Colonic mucosa (tissue), 4 donors: ENCODE results near the gene CALN1. TPM values are rescaled to one million over a fixed set of nuclear protein-coding genes. Genes with fewer than 3 reads are reported as not detected.

Experiments used
- DNase-seq: peaks from one replicate; pipeline ENCODE4 v3.0.0-alpha.2; 2020
- H3K27ac ChIP-seq: fragments of 200-600 bp; one replicate; pipeline ENCODE4 v1.8.0; 2021
- H3K27me3 ChIP-seq: fragments of 200-600 bp; one replicate; pipeline ENCODE4 v1.8.0; 2021
- H3K36me3 ChIP-seq: fragments of 200-600 bp; one replicate; pipeline ENCODE4 v1.8.0; 2021
- H3K4me1 ChIP-seq: fragments of 200-600 bp; one replicate; pipeline ENCODE4 v1.8.0; 2021; ENCODE audit warnings: mild to moderate bottlenecking
- H3K4me3 ChIP-seq: fragments of 200-600 bp; one replicate; pipeline ENCODE4 v1.8.0; 2021
- H3K9ac ChIP-seq, 2 donors: one replicate each; pipeline ENCODE4 v1.7.0; 2013; ENCODE audit warnings: control low read depth in 2 of 2, low read depth in 2 of 2, low read length in 2 of 2
- H3K9me3 ChIP-seq: fragments of 200-600 bp; one replicate; pipeline ENCODE4 v1.8.0; 2021
- CTCF ChIP-seq: fragments of 200-600 bp; IDR thresholded peaks from one replicate; pipeline ENCODE4 v1.8.0; 2022; ENCODE audit warnings: antibody characterized with exemption, mild to moderate bottlenecking
- intact Hi-C: fragments of 100-400 bp; cut with DNase I; formaldehyde crosslinking; loops from one replicate; pipeline ENCODE4 v1.14.1; 2022
- total RNA-seq, 2 donors: library from RNA; stranded (reverse); fragmentation: NEBNext Ultra II Directional in 1 of 2; extraction: Animal tissue kit (Norgen Biotek cat#: 25700) in 1 of 2; gene quantifications; one replicate each; pipeline ENCODE4 v1.2.1, GENCODE V29; 2021
- donor health status: healthy.
- donor health status: DM: no; HTN: no; CAD: no.
- donor health status: DM: no; HTN: no; CAD: no.

CALN1 gene
- total RNA-seq, 2 donors from 2014 or later: 0.37 TPM; not detected in 1

DNA sequence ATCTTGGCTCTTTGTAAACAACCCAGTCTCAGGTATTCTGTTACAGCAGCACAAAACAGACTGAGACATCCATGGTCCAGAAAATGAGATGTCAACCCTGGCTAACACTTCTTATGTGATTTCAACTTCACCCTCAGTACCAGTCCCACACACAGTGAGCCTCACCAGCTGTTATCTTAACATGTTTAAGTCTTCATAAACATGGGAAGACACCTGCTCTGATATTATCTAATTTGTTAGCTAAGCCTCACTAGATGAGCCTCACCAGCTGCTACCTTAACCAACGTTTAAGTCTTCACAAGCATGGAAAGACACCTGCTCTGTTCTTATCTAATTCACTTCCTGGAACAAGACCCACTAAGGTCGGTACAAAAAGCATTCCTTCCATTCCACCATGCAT lies 130.8 kb downstream of the CALN1 start:
- Histone ChIP-seq H3K9ac (no peak overlapping the region), H3K4me3 (no peak overlapping the region), H3K9me3 (no peaks in the 10 kb centered on the region), H3K4me1 (no peaks in the 10 kb centered on the region), H3K27me3 (no peaks in the 10 kb centered on the region), H3K27ac (no peak overlapping the region), H3K36me3 (no peaks in the 10 kb centered on the region)
- intact Hi-C loops: no loop called here
- no peak for DNase-seq
- TF ChIP-seq CTCF: no peak

DNA sequence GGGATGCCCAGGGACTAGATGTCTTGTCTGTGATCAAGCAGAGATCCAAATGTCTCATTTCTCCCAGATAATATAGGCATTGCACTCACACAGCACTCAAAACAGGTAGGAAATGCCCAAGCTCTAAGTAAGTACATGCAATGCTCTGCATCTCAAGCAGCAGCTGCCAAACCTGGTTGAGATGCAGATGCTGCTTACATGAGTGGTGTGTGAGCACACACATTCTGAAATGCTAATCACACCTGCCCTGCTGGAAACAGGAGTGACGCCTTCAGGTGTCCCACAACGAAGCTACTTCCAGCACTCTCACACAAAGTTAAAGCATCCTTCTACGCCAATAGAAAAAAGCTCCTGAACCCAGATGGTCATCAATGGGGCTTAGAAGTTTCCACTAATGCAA lies 132.9 kb downstream of the CALN1 start:
- Histone ChIP-seq H3K9me3 (no peaks in the 10 kb centered on the region), H3K4me1 (no peaks in the 10 kb centered on the region), H3K4me3 (no peak overlapping the region), H3K9ac (no peak overlapping the region), H3K27me3 (no peaks in the 10 kb centered on the region), H3K36me3 (no peaks in the 10 kb centered on the region), H3K27ac (no peak overlapping the region)
- TF ChIP-seq CTCF: no peak
- DNase-seq: no peak
- intact Hi-C loops: no loop called here

- no peaks in the 10 kb centered on the region for H3K36me3 ChIP-seq
- H3K27ac ChIP-seq: no peak overlapping the region
- no peaks in the 10 kb centered on the region for H3K9me3 ChIP-seq
- no peaks in the 10 kb centered on the region for H3K4me1 ChIP-seq
- DNase-seq: no peak
- intact Hi-C loops: no loop called here
- no peak overlapping the region for H3K4me3 ChIP-seq
- no peak for TF ChIP-seq CTCF
- H3K27me3 ChIP-seq: no peaks in the 10 kb centered on the region
- no peak overlapping the region for H3K9ac ChIP-seq
Measured at GRCh38 chr7:72278550-72278949, 133.6 kb downstream of the CALN1 start.

- no peaks in the 10 kb centered on the region for H3K4me1 ChIP-seq
- no peaks in the 10 kb centered on the region for H3K27me3 ChIP-seq
- TF ChIP-seq CTCF: no peak
- no peak overlapping the region for H3K27ac ChIP-seq
- no peaks in the 10 kb centered on the region for H3K9me3 ChIP-seq
- no peak overlapping the region for H3K4me3 ChIP-seq
- H3K9ac ChIP-seq: no peak overlapping the region
- no peaks in the 10 kb centered on the region for H3K36me3 ChIP-seq
- no peak for DNase-seq
- intact Hi-C loops: no loop called here
Measured at GRCh38 chr7:72275382-72276070, 136.6 kb downstream of the CALN1 start.

GRCh38 chr7:72272479-72272878 lies 139.7 kb downstream of the CALN1 start:
- Histone ChIP-seq H3K9ac (no peak overlapping the region), H3K27me3 (no peaks in the 10 kb centered on the region), H3K9me3 (no peaks in the 10 kb centered on the region), H3K4me1 (no peaks in the 10 kb centered on the region), H3K27ac (no peak overlapping the region), H3K36me3 (no peaks in the 10 kb centered on the region), H3K4me3 (no peak overlapping the region)
- TF ChIP-seq CTCF: no peak
- no peak for DNase-seq
- intact Hi-C loops: no loop called here
